HEK293T (cell line): ENCODE results near the gene FEM1B.

Experiments
- CTCF ChIA-PET: fragments of 350-600 bp; formaldehyde crosslinking; extraction: SDS; loops from one replicate; lab custom pipeline; 2021; ENCODE audit warnings: antibody characterized with exemption, inconsistent platforms; lab: Yijun Ruan, JAX
- POLR2A ChIA-PET: fragments of 350-600 bp; formaldehyde crosslinking; extraction: SDS; loops from one replicate; lab custom pipeline; 2020; ENCODE audit warnings: antibody characterized with exemption, inconsistent platforms; lab: Yijun Ruan, JAX
- DNase-seq: peaks from one replicate; pipeline ENCODE4 v3.0.0; 2012; ENCODE audit warnings: mixed read lengths; ENCODE audit errors: extremely low spot score
- ARNT ChIP-seq: fragments of 450-650 bp; IDR thresholded peaks from 2 replicates; pipeline ENCODE4 v1.6.1; 2017; ENCODE audit warnings: mild to moderate bottlenecking
- BHLHE40 ChIP-seq: fragments of 450-650 bp; IDR thresholded peaks from 2 replicates; pipeline ENCODE4 v1.6.1; 2016; ENCODE audit warnings: mild to moderate bottlenecking, moderate library complexity, borderline replicate concordance
- CTBP1 ChIP-seq: fragments of 450-650 bp; IDR thresholded peaks from 2 replicates; pipeline ENCODE4 v1.6.1; 2016; ENCODE audit warnings: borderline replicate concordance
- ELF4 ChIP-seq: fragments of 450-650 bp; IDR thresholded peaks from 2 replicates; pipeline ENCODE4 v1.6.1; 2017; ENCODE audit warnings: antibody characterized with exemption
- FOXA1 ChIP-seq: fragments of 450-650 bp; IDR thresholded peaks from 2 replicates; pipeline ENCODE4 v1.6.1; 2016; ENCODE audit warnings: mild to moderate bottlenecking
- FOXK2 ChIP-seq: fragments of 450-650 bp; IDR thresholded peaks from 2 replicates; pipeline ENCODE4 v1.6.1; 2016; ENCODE audit warnings: mild to moderate bottlenecking
- FOXM1 ChIP-seq: fragments of 450-650 bp; IDR thresholded peaks from 2 replicates; pipeline ENCODE4 v1.6.1; 2017; ENCODE audit warnings: mild to moderate bottlenecking, borderline replicate concordance
- HDGF ChIP-seq: fragments of 450-650 bp; IDR thresholded peaks from 2 replicates; pipeline ENCODE4 v1.6.1; 2017; ENCODE audit warnings: antibody characterized with exemption, borderline replicate concordance
- L3MBTL2 ChIP-seq: fragments of 450-650 bp; conservative IDR thresholded peaks from 2 replicates; pipeline ENCODE4 v1.6.1; 2016; ENCODE audit warnings: mild to moderate bottlenecking
- LEF1 ChIP-seq: fragments of 450-650 bp; IDR thresholded peaks from 2 replicates; pipeline ENCODE4 v1.6.1; 2017; ENCODE audit warnings: mild to moderate bottlenecking, borderline replicate concordance
- NFRKB ChIP-seq: fragments of 450-650 bp; IDR thresholded peaks from 2 replicates; pipeline ENCODE4 v1.6.1; 2016; ENCODE audit warnings: mild to moderate bottlenecking, moderate library complexity
- PKNOX1 ChIP-seq: fragments of 450-650 bp; IDR thresholded peaks from 2 replicates; pipeline ENCODE4 v1.6.1; 2016
- SP1 ChIP-seq: fragments of 450-650 bp; IDR thresholded peaks from 2 replicates; pipeline ENCODE4 v1.6.1; 2017
- SUZ12 ChIP-seq: fragments of 450-650 bp; IDR thresholded peaks from 2 replicates; pipeline ENCODE4 v1.6.1; 2016; ENCODE audit warnings: mild to moderate bottlenecking
- TARDBP ChIP-seq: fragments of 450-650 bp; IDR thresholded peaks from 2 replicates; pipeline ENCODE4 v1.6.1; 2016
- ZNF384 ChIP-seq: fragments of 450-650 bp; IDR thresholded peaks from 2 replicates; pipeline ENCODE4 v1.6.1; 2016

Gene FEM1B

GRCh38 chr15:68299436-68299835 is 21.9 kb downstream of the FEM1B start:
- TF ChIP-seq FOXK2: no peak
- TF ChIP-seq L3MBTL2: no peak
- TF ChIP-seq BHLHE40: no peak
- DNase-seq: no peak
- ChIA-PET CTCF (interaction anchor here (1.3 kb wide), 1 partner anchor 19 kb away, joined by 4 read pairs; no protein-coding TSS in a partner anchor), POLR2A (interaction anchor here (0.8 to 1.7 kb wide), 3 partner anchors 10 to 22 kb away, joined by 3 to 9 read pairs (median 5); partner anchors contain the start of gene FEM1B)

DNA sequence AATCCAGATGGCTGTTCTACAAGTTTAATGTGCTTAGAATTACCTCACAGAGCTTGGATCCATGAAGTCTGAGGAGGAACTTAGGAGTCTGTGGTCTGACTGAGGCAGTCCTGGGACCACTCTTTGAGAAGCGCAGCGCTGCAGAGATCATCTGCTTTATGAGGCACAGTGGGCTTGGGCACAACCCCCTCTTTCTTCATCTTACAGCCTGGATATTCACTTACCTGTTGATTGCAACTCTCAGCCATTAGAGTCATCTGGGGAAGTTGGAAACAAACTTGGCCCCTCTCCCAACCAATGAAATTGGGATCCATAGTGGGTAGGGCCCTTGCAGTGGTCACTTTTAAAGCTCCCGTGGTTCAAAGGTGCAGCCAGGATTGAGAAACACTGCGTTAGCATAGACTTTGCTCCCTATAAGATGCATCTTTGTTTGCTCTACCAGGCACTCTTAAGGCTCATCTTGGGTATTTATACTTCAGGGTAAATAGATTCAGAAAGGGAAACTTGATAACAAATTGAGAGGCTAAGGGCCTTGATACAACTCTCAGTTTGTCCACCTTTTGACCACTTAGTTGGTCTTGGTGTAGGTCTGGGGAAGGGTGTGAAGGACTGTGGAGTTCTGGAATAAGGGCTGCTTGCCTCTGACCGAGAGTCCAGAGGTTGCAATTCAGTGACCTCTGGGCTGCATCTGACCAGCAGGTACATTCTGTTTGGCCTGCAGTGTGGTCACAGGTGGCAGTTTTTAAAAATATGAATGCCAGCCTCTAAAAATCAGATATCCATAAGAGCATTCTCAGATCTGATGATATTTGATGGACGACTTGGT is 22.8 kb downstream of the FEM1B start:
- no peak for TF ChIP-seq ELF4
- TF ChIP-seq CTBP1: no peak
- no peak for TF ChIP-seq HDGF
- TF ChIP-seq PKNOX1: no peak
- TF ChIP-seq ZNF384: no peak
- no peak for TF ChIP-seq SP1
- no peak for TF ChIP-seq FOXA1
- no peak for TF ChIP-seq BHLHE40
- no peak for TF ChIP-seq TARDBP
- no peak for TF ChIP-seq SUZ12
- TF ChIP-seq NFRKB: no peak
- no peak for TF ChIP-seq FOXK2
- TF ChIP-seq LEF1: no peak
- TF ChIP-seq L3MBTL2: no peak
- no peak for TF ChIP-seq FOXM1
- TF ChIP-seq ARNT: no peak
- ChIA-PET CTCF (no interaction called here), POLR2A (interaction anchor here (0.8 to 1.7 kb wide), 3 partner anchors 11 to 22 kb away, joined by 3 to 9 read pairs (median 5); partner anchors contain the start of gene FEM1B)
- no peak for DNase-seq

DNA sequence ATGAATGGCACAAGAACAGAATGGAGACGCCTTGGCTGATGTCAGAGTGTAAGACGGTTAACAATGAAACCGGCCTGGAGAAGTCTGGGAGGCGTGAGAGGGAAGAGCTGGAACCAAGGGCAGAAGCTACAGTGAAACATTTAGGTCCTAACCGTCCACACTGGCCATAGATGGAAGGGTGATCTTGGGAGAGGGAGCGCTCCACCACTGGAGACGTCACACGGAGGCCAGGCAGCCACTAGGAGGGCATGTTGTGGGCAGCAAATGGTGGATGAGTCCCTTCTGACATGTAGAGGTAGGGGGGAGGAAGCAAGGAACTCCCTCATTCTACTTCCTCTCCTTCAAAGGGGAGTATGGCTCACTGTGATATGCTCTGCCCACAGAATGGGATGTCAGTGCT is 23.8 kb downstream of the FEM1B start:
- CTCF ChIA-PET: no interaction called here
- POLR2A ChIA-PET: no interaction called here
- DNase-seq: peak; percentile 4
- TF ChIP-seq ZNF384: no peak
- no peak for TF ChIP-seq L3MBTL2
- no peak for TF ChIP-seq PKNOX1
- TF ChIP-seq FOXK2: no peak
- no peak for TF ChIP-seq CTBP1
- no peak for TF ChIP-seq ELF4
- no peak for TF ChIP-seq SUZ12
- TF ChIP-seq HDGF: no peak
- TF ChIP-seq SP1: no peak
- TF ChIP-seq FOXM1: no peak
- no peak for TF ChIP-seq FOXA1
- TF ChIP-seq LEF1: no peak
- no peak for TF ChIP-seq BHLHE40
- TF ChIP-seq NFRKB: no peak
- no peak for TF ChIP-seq TARDBP
- no peak for TF ChIP-seq ARNT

GRCh38 chr15:68302729-68303128 is 25.2 kb downstream of the FEM1B start:
- ChIA-PET POLR2A (interaction anchor here (1.3 kb wide), 1 partner anchor 25 kb away, joined by 5 read pairs; the partner anchor contains the start of gene FEM1B), CTCF (interaction anchor here (0.8 to 1.3 kb wide), 2 partner anchors 13 to 50 kb away, joined by 3 to 4 read pairs; no protein-coding TSS in a partner anchor)
- TF ChIP-seq FOXA1 (no peak), CTBP1 (no peak), LEF1 (no peak), ARNT (no peak), BHLHE40 (no peak), SUZ12 (no peak), ZNF384 (no peak), FOXK2 (no peak), PKNOX1 (no peak), SP1 (no peak), ELF4 (no peak)
- peak; percentile 3 for DNase-seq

DNA sequence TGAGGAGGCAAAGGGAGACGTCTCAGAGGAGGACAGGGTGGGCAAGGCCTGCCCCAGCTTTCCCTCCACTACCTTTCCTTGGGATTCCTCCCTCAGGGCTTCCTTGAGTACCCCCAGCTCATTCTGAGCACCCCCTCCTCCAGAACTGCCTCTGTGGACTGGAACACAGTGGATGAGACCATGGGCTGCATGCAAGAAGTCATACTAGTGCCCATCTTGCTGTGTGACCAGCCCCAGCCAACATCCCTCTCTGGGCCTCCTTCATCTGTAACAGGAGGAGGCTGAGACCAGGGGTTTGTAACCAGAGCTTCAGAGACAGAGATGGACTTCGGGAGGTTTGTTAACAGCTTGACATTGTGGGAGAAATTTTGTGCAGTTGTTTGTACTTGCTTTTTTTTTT is 25.6 kb downstream of the FEM1B start:
- CTCF ChIA-PET: interaction anchor here (0.8 to 1.3 kb wide), 2 partner anchors 13 to 50 kb away, joined by 3 to 4 read pairs; no protein-coding TSS in a partner anchor
- POLR2A ChIA-PET: interaction anchor here (1.3 kb wide), 1 partner anchor 25 kb away, joined by 5 read pairs; the partner anchor contains the start of gene FEM1B
- TF ChIP-seq SUZ12 (no peak), HDGF (no peak)
- no peak for DNase-seq
